Ascending aorta (tissue), 2 donors: ENCODE measurements around the gene PPFIBP2. TPM values are rescaled to one million over a fixed set of nuclear protein-coding genes. Genes with fewer than 3 reads are reported as not detected.

Experiments used
- DNase-seq, 2 donors: peaks; one replicate each; pipeline ENCODE4 v3.0.0-alpha.2; 2019; ENCODE audit warnings: low spot score in 2 of 2
- H3K27ac ChIP-seq, 2 donors: fragments of 200-600 bp; sonication (generic); one replicate each; pipeline ENCODE4 v1.5.1; 2016 to 2017; ENCODE audit warnings: mild to moderate bottlenecking in 1 of 2
- H3K27me3 ChIP-seq: fragments of 200-600 bp; sonication (generic); one replicate; pipeline ENCODE4 v1.5.1; 2017
- H3K36me3 ChIP-seq, 2 donors: fragments of 200-600 bp; sonication (generic); one replicate each; pipeline ENCODE4 v1.5.1; 2016
- H3K4me1 ChIP-seq, 2 donors: fragments of 200-600 bp; sonication (generic); one replicate each; pipeline ENCODE4 v1.5.1; 2016 to 2017; ENCODE audit warnings: mild to moderate bottlenecking in 1 of 2
- H3K4me3 ChIP-seq, 2 donors: fragments of 200-600 bp; sonication (generic); one replicate each; pipeline ENCODE4 v1.5.1; 2016 to 2017; ENCODE audit warnings: mild to moderate bottlenecking in 1 of 2
- H3K9me3 ChIP-seq, 2 donors: fragments of 200-600 bp; sonication (generic); one replicate each; pipeline ENCODE4 v1.5.1; 2016
- intact Hi-C: fragments of 100-400 bp; cut with DNase I; formaldehyde crosslinking; loops from one replicate; pipeline ENCODE4 v1.15.1; 2023
- total RNA-seq: library from RNA; depleted of rRNA; stranded (reverse); fragments of >200 nt; gene quantifications from one replicate; pipeline ENCODE4 v1.1.0, GENCODE V29; 2016
- TF ChIP-seq, protein P1 (sequence below), 3 experiments: fragments of 200-600 bp in 2 of 3; fragments of 450-650 bp in 1 of 3; sonication (generic) in 2 of 3; IDR thresholded peaks; one replicate each; pipeline ENCODE4 v1.5.1; 2016 to 2019; ENCODE audit warnings: antibody characterized with exemption in 3 of 3, mild to moderate bottlenecking in 1 of 3, moderate library complexity in 1 of 3

Gene PPFIBP2
- total RNA-seq, 1 donor from 2014 or later, result 4.2 TPM

DNA sequence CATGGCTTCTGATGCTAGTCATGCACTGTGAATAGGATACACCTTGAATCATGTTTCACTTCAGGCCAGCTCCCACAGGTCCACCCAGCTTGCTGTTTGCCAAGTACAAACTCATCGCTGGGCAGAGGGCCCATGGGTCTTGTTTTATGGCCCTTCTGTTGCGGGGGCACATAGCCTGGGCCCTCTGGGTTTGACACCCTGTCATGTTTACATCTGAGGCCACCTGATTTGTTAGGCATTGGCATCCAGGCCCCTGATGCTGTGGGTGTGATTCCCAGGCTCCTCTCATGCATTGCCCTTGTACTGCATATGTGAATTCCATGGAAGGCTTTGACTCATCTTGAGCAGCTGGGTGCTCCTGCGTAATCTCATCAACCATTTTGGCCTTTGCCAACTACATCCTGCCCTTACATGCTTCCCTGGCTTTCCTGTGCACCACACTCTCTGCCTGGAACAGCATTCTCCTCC, 32.6 kb downstream of the PPFIBP2 start:
- H3K4me1 ChIP-seq, result no peaks in the 10 kb centered on the region
- H3K4me3 ChIP-seq, result no peak overlapping the region
- H3K27me3 ChIP-seq, result no peaks in the 10 kb centered on the region
- H3K27ac ChIP-seq, result no peak overlapping the region
- intact Hi-C loops, result no loop called here
- TF ChIP-seq, protein P1, sequence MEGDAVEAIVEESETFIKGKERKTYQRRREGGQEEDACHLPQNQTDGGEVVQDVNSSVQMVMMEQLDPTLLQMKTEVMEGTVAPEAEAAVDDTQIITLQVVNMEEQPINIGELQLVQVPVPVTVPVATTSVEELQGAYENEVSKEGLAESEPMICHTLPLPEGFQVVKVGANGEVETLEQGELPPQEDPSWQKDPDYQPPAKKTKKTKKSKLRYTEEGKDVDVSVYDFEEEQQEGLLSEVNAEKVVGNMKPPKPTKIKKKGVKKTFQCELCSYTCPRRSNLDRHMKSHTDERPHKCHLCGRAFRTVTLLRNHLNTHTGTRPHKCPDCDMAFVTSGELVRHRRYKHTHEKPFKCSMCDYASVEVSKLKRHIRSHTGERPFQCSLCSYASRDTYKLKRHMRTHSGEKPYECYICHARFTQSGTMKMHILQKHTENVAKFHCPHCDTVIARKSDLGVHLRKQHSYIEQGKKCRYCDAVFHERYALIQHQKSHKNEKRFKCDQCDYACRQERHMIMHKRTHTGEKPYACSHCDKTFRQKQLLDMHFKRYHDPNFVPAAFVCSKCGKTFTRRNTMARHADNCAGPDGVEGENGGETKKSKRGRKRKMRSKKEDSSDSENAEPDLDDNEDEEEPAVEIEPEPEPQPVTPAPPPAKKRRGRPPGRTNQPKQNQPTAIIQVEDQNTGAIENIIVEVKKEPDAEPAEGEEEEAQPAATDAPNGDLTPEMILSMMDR (IDR thresholded peaks at IDR 0.05), result no peak
- no peaks in the 10 kb centered on the region for H3K9me3 ChIP-seq
- no peaks in the 10 kb centered on the region for H3K36me3 ChIP-seq
- DNase-seq, result no peak

DNA sequence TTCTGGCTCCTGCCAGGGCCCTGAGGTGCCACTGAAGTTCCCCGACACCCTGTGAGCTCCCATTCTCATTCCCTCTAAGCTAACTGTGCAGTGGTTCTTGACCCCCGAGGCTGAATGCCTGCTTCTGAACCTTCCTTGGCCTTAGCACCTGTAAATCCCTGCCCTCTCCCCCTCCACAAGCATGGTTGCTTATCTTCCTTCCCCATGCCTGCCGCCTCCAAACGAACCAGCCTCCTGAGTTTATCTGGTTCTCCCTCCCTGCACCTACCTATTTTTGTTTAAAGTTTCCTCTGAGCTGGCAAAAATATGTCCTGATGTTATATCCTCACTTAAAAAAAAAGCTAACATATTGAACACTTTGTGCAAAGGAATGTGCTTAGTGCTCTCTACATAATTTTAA, 33.9 kb downstream of the PPFIBP2 start:
- Histone ChIP-seq H3K4me1 (no peaks in the 10 kb centered on the region), H3K9me3 (no peaks in the 10 kb centered on the region), H3K36me3 (no peaks in the 10 kb centered on the region), H3K27me3 (no peaks in the 10 kb centered on the region), H3K4me3 (no peak overlapping the region), H3K27ac (no peak overlapping the region)
- intact Hi-C loops, result no loop called here
- DNase-seq, result no peak
- TF ChIP-seq, protein P1 (IDR thresholded peaks at IDR 0.05), result no peak

- intact Hi-C loops, result no loop called here
- H3K27ac ChIP-seq, result no peak overlapping the region
- DNase-seq, result no peak
- H3K27me3 ChIP-seq, result no peaks in the 10 kb centered on the region
- no peaks in the 10 kb centered on the region for H3K4me1 ChIP-seq
- no peaks in the 10 kb centered on the region for H3K9me3 ChIP-seq
- TF ChIP-seq, protein P1 (IDR thresholded peaks at IDR 0.05), result no peak
- H3K36me3 ChIP-seq, result no peaks in the 10 kb centered on the region
- no peak overlapping the region for H3K4me3 ChIP-seq
Observed at GRCh38 chr11:7548659-7549274, 35.0 kb downstream of the PPFIBP2 start.

GRCh38 chr11:7549681-7550080, 35.9 kb downstream of the PPFIBP2 start:
- no peak for DNase-seq
- no peak overlapping the region for H3K4me3 ChIP-seq
- no peaks in the 10 kb centered on the region for H3K36me3 ChIP-seq
- H3K27ac ChIP-seq, result no peak overlapping the region
- no peaks in the 10 kb centered on the region for H3K4me1 ChIP-seq
- H3K9me3 ChIP-seq, result no peaks in the 10 kb centered on the region
- intact Hi-C loops, result no loop called here
- TF ChIP-seq, protein P1 (IDR thresholded peaks at IDR 0.05), result no peak
- no peaks in the 10 kb centered on the region for H3K27me3 ChIP-seq

- TF ChIP-seq, protein P1 (IDR thresholded peaks at IDR 0.05), result no peak
- Histone ChIP-seq H3K27me3 (no peaks in the 10 kb centered on the region), H3K27ac (no peak overlapping the region), H3K9me3 (no peaks in the 10 kb centered on the region), H3K36me3 (no peaks in the 10 kb centered on the region), H3K4me1 (no peaks in the 10 kb centered on the region), H3K4me3 (no peak overlapping the region)
- no peak for DNase-seq
- intact Hi-C loops, result no loop called here
Observed at GRCh38 chr11:7551571-7551970, 37.8 kb downstream of the PPFIBP2 start.

- TF ChIP-seq, protein P1 (IDR thresholded peaks at IDR 0.05), result no peak
- no peaks in the 10 kb centered on the region for H3K4me1 ChIP-seq
- no peak overlapping the region for H3K27ac ChIP-seq
- H3K36me3 ChIP-seq, result no peaks in the 10 kb centered on the region
- H3K27me3 ChIP-seq, result no peaks in the 10 kb centered on the region
- no peaks in the 10 kb centered on the region for H3K9me3 ChIP-seq
- DNase-seq, result no peak
- no peak overlapping the region for H3K4me3 ChIP-seq
- intact Hi-C loops, result no loop called here
Observed at GRCh38 chr11:7552666-7553065, 38.9 kb downstream of the PPFIBP2 start.
